WI38 (cell line): ENCODE measurements around the gene TRAPPC3.
"Not testable (repeated sequence)": the region's sequence is repeated elsewhere in the genome, so short reads cannot be mapped to it uniquely, and the experiment has no call there.

Experiments
- H3K4me3 ChIP-seq: 2 replicates; pipeline ENCODE4 v1.5.1; 2011; ENCODE audit warnings: low read depth, mild to moderate bottlenecking, control low read depth, low read length
- TF ChIP-seq, protein P1 (sequence below): IDR thresholded peaks from 2 replicates; pipeline ENCODE4 v1.5.1; 2012; ENCODE audit warnings: low read depth, mild to moderate bottlenecking, control low read depth, low read length

The TRAPPC3 gene

DNA sequence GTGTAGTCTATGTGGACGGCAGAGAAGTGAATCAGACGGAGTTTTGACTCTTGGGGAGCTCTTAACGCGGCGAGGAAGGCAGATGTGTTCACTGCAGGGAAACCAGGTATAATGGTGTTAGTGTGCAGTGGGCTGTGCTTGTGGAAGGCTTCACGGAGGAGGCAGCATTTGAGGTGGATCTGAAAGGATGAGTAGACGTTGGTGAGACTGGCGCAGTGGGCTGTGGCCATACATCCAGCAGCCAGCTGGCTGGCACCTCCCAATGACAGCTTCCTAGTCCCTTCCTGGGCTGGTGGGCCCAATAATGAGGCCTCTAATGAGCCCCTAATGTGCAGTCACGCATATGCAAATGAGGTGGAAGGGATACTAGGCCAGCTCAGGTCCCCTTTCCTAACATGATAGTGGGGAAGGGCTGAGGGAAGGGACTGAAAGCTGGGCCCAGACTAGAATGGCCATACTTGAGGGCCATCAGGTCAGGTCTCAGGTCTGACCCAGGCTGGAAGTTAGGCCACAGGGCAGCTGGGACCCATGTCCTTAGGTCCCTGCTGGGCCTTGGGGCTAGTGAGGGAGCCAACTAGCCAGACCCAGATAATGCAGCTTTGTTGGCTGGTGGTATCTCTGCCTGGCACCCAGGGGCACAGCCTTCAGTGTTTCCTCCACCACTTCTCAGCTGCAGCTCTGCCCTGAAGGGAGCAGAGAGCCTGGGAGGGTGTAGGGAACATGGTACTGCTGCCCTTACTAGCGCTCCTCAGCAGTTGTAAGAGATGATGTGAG lies 10.5 kb upstream of the TRAPPC3 start:
- TF ChIP-seq, protein P1, sequence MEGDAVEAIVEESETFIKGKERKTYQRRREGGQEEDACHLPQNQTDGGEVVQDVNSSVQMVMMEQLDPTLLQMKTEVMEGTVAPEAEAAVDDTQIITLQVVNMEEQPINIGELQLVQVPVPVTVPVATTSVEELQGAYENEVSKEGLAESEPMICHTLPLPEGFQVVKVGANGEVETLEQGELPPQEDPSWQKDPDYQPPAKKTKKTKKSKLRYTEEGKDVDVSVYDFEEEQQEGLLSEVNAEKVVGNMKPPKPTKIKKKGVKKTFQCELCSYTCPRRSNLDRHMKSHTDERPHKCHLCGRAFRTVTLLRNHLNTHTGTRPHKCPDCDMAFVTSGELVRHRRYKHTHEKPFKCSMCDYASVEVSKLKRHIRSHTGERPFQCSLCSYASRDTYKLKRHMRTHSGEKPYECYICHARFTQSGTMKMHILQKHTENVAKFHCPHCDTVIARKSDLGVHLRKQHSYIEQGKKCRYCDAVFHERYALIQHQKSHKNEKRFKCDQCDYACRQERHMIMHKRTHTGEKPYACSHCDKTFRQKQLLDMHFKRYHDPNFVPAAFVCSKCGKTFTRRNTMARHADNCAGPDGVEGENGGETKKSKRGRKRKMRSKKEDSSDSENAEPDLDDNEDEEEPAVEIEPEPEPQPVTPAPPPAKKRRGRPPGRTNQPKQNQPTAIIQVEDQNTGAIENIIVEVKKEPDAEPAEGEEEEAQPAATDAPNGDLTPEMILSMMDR = no peak
- no peak overlapping the region; the same call in 1 of the 2 replicates for H3K4me3 ChIP-seq

DNA sequence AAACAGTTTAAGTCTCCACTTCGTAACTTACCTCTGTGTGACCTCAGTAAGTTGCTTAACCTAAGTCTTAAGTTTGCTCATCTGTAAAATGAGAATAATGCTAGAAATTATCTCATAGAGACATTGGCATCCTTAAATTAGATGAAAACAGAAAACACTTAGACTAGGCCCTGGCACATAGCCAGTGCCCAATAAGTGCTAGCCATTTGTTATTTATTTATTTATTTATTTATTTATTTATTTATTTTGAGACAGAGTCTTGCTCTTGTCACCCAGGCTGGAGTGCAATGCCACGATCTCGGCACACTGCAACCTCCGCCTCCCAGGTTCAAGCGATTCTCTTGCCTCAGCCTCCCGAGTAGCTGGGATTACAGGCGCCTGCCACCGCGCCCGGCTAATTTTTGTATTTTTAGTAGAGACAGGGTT lies 9.6 kb upstream of the TRAPPC3 start:
- H3K4me3 ChIP-seq = not testable (repeated sequence)

DNA sequence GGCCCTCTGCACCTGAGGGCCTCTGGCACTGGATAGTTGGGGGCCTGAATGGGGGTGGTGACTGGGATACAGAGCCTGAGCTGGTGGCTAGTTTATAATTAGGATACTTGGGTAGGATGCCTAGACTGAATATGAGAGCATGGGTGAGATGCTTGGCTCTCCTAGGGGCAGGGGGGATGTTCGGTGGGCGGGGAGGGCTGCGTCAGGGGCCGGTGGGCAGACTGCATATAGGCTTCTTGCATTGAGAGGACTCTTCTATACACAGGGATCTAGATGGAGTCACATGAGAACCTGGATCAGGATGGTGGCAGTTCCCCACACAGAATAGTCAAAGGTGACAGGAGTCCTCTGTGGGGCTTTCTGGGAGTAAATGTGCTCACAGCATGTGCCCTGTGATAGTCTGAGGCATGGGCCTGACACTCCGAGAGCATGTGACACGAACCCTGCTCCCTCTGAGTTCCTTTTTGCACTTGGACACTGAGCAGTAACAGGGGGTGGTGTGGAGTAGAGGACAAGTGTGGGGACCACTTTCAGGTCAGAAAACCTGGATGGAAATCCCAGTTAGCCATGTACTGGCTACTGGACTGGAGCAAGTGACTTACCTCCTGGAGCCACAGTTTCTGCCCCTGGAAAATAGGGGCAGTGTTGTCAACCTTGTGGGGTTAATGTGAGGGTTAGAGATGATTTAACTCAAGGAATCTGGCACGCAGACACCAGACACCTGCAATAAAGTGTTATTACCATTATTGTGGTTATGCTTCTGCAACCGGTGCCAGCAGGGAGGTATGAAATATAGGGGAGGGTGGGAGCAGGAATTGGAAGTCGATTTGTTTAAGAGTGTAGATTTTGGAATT lies 8.9 kb upstream of the TRAPPC3 start:
- TF ChIP-seq, protein P1 = no peak
- peak overlapping the region; percentile 94 for H3K4me3 ChIP-seq

DNA sequence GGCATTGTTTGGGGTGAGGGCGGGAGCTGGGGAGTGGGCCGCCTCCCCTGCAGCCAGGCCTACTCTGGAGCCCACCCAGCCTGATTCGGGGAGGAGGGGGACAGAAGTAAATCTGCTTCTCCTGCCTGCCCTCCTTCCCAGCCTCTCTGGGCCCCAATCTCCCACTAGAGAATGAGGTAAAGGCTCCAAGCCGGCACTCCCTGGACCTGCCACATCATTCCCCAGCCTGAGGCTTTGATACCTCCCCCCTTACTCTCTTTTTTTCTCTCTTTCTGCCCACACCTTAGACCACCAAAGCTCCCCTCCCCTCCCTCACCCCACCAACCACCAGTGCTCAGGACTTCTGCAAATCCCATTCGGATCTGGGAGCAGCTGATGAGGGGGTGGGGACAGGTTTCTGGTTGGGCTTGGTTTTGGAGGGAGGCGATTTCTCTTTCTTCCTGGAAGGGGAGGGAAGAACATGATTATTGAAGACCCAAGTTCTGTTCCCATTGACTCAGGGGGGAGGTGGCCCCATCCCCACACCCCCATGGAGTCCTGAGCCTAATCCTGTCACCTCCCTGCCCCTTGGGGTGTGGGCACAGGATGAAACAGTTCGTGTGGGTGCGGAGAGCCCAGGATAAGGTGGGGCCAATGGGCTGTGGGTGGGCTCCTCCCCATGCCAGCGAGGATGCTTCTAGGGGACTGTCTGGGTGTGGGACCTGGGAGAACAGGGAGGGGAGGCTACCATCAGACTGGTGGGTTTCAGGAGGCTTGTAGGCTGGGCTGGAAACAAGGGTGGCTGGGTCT lies 8.0 kb upstream of the TRAPPC3 start:
- TF ChIP-seq, protein P1 = no peak
- H3K4me3 ChIP-seq = peak overlapping the region; percentile 94

DNA sequence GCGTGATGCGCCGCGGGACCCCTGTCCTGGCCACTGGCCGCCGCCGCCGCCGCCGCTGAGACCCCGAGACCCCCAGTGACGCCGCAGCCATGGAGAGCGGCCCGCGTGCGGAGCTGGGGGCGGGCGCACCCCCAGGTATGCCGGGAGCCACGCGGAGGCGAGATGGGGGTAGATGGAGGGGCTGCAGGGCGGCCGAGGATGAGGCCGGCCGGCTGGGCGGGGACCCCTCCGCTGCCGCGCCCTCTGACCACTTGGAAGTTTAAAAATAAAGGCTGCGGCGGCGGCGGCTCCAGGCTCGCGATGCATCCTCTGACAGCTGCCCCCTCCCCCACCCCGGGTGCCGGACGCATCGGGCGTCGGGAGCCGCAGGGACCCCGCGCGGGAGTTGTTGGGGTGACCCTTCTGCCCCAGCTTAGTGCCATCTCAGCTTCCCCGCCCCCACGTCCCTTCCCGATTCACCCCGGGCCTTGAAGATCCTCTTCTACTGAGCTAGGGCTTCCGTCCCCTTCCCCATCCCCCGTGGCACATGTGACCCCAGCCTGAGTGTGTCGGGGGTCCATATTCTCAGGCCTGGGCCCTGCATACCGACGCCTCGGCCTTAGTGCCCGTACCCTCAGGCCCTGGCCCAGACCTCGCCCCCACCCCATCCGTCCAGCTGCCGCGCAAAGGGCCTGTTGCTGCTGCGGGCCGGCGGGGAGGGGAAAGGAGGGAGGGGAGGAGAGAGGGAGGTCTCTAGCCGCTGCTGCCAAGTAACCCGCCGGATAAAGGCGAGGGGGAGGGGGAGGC lies 7.2 kb upstream of the TRAPPC3 start:
- TF ChIP-seq, protein P1 = no peak
- peak overlapping the region; percentile 94 for H3K4me3 ChIP-seq

DNA sequence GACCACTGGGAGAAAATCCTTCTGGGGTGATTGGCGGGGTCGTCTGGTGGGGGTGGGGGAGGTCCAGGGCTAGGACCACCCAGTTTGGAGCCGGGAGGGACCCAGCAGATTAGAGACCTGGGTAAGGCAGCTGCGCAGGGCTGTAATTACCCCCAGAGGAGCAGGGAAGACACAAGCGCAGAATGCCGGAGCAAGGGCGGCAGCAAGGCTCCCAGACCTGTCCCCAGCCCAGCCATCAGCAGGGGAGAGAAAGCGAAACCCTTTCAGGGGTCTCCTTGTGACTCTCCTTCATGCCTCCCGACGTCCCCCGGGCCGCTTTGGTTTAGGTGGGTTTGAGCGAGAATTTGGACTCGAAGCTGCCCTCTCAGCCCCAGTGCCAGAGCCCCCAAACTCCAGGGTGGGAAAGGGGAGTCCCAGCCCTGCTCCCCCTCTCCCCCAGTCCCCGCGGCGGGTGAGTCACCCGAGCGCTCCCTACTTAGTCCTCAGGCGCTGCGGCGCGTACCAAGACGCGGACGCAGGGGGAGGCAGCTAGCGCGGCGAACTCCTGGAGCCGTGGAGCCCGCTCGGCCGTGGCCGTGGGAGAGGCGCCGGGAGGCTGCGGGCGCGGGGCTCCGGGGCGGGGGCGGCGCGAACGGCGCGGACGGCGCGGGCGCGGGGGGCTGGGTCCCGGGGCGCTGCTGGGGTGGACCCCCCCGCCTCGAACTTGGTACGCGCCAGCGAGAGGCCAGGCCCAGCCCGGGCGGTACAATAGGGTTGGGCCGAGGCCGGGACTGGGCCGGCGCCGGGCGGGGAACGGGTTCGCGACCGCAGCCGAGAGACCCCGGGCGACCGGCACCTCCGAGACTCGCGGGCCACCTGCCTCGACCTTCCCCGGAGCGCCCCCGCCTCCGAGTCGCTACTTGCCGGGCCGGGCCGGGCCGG lies 6.4 kb upstream of the TRAPPC3 start, which contains the start of gene MAP7D1:
MAP7D1 (plus strand) TSS at position 753 of the 921 bp plus-strand sequence. CDS start 258 bp downstream, outside the sequence.
- TF ChIP-seq, protein P1 = no peak
- peak within 1 kb of the TSS; percentile 94 for H3K4me3 ChIP-seq
